ENCODE measurements around the gene ZNF19.
A peak's percentile ranks its signal among the peaks of the same experiment; 100 is the strongest.

The ZNF19 gene

DNA sequence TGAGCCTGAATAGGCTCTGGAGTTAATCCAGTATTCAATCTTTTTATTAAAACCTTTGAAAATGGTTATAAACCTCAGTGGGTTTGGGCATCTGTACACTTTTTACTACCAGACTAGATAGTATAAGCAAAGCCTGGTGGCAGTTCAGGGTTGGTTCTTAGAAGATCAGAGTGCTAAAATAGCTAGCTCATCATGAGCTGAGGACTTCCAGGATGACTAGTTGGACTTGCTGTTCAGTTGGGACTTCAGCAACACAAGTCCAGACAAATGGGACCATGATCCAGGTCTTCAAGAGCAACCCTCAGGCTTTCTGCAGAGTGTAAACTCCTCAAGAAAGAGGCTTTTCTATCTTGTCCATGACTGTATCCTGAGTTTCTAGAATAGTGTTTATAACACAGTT is 1.2 kb upstream of the ZNF19 start:
- DNase-seq (ENCODE audit: low read depth) = no peak

DNA sequence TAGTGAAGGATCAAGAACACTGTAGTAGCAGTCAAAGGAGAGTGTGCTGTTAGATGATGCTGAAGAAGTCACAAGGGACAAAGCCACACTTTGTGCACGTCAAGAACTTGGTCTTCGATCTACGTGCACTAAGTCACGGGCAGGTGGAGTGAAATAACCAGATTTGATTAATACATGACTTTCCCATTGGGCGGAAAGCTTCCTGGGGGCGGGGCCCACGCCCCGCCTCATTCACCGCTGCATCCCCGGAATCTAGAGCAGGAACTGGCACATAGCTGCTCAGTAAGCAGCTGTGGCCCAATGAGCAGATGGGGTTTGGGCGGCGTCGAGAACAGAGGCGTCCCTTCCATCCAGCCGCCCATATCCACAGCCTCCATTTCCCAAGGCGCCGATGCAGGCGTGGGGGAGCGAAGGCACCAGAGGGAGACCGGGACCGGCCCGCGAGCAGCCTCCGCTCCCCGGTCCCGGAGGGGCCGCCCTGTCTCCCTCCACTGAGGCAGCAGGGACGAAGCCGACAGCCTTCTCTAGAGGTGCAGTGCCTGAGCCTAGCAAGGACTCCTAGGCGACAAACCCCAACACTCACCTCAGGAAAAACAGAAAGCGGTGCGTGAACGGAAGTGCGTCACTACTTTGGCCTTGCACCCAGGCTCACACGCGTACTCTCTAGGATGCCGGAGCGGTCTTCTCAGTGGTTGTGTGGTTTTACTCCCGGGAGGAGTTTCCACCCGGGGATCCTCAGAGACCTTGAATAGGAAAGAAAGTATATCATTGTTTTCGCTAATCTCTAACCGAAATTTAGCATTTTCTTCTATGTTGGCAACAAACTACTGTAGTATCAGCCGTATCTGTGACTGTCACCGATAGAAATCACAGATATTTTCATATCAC is 4.9 kb downstream of the ZNF19 start:
- peak; percentile 93 for DNase-seq (ENCODE audit: low read depth)

DNA sequence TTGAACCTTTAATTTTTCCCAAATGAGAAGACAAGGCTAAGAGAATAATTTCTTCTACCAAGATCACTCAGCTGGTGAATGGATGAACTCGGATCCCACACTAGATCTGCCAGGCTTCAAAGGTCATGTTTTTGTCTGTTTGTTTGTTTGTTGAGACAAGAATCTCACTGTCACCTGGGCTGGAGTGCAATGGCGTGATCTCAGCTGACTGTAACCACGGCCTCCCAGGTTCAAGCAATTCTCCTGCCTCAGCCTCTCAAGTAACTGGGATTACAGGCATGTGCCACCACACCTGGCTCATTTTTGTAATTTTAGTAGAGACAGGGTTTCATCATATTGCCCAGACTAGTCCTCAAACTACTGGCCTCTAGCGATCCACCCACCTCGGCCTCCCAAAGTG is 6.6 kb downstream of the ZNF19 start:
- no peak for DNase-seq (ENCODE audit: low read depth)

DNA sequence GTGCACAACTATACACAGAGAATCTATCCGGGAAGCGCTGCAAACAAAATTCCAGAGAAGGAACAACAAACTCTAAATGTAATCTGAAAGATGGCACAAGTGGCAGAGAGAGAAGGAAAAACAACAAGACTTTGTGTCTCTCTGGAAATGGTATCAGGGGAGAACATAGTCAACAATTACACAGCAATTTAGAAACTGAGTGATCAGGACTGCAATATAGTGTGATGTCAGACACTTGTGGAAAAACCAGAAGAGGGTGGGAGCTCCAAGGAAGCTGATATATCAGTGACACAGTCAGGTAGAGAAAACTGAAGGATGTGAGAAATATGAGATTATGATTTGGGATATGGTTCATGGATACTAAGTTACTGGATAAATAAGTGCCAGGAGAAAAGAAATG is 8.2 kb downstream of the ZNF19 start:
- no peak for DNase-seq (ENCODE audit: low read depth)

DNA sequence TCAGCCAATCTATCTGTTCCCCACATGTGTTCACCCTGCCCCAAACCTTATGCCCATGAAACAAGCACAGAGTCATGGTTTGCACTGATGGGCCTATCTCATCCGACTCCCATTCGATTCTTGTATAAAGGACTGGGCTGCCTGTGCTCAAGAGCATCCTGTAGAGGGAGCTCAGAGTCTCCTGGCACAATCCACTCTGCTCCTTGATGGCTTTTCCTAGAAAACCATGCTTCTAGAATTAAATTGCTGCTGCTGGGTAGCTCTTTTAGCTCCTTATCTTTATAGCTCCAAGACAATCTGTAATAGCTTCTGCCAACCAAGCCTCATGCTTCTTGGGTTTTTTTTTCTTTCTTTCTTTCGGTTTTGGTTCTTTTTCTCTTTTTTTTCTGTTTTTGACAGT is 9.7 kb downstream of the ZNF19 start:
- peak; percentile 9 for DNase-seq (ENCODE audit: low read depth)

DNA sequence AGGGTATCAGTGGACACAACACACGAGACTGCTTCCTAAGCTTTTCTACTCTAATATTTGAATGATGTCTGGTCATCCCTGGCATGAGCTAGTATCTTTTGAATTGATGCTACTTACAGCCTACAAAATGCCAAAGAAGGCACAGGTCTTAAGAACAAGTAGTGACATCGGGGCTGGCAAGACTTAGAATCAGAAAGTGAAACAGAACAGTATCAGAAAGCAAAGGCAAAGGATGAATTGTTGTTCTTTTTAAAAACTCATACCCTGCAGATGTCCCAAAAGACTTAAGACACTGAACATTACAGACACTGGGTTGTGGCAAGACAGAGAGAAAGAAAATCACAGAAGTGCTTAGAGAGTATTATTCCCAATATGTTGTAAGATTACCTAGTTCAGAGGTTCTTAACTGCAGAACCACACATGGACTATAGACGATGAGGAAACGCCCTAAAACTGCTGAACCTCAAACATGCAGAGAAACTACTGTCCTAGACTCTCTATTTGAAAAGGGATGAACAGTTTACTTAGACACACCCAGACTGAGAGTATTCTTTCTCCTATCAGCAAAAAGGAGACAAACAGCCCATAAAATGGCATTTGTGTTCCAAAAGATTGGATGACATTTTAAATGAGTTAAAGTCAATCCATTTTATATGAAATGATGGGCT is 12.5 kb downstream of the ZNF19 start:
- DNase-seq (ENCODE audit: low read depth) = no peak

DNA sequence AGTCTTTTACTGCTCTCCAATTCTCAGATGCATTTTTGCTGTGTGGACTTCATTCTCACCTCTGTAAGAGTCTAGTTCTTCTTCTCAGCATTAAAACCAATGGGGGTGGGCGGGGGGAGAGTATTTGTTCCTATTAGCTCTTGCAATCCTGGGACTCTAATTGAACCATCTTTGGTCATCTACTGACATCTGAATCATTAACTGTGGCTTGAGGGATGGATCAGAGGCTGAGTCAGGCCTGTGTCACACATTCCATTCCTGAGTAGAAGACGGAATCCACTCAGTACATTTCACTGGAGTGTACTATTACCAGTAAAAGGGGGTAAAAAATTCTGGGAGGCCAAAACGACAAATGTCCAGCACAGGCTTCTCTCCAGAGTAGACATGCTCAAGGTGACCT is 14.3 kb downstream of the ZNF19 start:
- DNase-seq (ENCODE audit: low read depth) = peak; percentile 63

DNA sequence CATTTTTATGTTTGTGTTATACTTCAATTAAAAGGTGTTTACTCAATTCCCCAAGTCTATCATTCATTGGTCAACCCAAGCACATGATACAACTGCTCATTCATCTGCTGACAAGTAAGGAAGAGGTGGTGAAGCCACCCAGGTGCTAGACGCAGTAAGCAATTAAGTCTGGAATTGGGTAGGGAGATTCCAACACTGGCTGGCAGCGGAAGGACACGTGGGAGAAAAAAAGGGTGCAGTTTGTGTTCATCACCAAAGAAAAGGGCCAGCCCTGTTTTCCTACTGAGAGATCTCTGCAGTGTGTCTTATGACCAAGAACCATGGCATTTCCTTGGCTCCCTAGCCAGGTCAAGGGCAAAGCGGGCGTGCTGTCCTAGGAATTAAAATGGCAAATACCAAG is 15.2 kb downstream of the ZNF19 start:
- DNase-seq (ENCODE audit: low read depth) = no peak

DNA sequence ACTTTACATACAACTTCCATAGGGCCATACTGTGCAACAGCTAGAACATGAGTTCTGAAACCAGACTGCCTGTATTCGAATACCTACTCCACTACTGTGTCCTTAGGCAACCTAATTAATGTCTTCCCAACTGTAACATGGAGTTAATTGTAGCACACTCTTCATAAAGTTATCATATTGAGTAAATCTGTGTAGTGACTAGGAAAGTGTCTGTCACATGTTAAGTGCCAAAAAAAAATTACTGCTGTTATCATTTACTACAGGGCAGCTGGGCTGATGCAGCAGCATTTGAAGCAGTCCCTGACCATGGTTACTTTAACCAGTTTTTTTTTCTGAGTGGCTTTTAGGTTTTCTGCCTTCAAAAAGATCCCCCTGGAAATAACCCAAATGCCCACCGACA is 16.2 kb downstream of the ZNF19 start:
- DNase-seq (ENCODE audit: low read depth) = no peak

DNA sequence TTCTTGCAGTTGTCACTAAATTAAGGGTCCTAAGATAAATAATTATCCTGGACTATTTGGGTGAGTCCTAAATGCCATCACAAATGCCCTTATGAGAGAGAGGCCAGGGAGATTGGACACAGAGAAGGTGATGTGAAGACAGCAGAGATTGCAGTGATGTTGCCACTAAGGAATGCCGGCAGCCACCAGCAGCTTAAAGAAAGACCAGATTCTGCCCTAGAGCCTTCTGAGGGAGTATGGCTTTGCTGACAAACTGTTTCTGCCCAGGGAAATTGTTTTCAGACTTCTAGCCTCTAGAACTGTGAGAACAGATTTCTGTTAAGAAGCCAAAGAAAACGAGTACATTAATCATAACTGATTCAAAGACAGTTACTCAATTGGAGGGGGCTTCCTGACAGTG is 17.1 kb downstream of the ZNF19 start:
- no peak for DNase-seq (ENCODE audit: low read depth)

DNA sequence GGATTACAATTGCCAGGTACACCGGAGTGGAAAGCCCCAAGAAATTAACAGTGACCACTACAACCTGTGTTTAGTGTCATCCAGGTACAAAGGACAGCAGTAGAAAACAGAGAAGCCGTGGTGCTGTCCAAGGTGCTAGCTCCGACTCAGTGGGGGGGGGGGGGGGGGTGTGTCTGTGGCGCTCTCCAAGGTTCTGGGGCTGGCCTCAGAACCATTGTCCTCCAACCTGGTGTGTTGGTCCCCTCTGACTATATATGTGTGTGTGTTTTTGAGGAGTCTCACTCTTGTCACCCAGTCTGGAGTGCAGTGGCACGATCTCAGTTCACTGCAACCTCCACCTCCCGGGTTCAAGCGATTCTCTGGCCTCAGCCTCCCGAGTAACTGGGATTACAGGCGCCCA is 21.3 kb downstream of the ZNF19 start:
- no peak for DNase-seq (ENCODE audit: low read depth)

DNA sequence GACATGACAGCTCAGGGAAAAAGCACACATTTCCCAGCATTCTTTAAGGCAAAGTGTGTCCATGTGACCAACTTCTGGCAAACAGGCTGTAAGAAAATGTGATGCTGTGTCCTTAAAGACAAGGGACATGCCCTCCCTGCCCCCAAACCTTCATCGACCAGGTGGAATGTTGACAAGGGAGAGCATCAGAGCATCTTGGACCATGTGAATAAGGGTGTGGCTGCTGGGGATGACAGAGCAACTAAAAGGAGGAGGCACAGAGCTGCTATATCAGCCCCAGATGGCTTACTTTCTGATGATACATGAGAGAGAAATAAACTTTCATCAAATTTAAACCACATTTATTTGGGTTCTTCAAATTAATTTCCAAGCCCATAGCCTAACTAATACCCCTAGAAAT is 24.9 kb downstream of the ZNF19 start:
- no peak for DNase-seq (ENCODE audit: low read depth)

DNA sequence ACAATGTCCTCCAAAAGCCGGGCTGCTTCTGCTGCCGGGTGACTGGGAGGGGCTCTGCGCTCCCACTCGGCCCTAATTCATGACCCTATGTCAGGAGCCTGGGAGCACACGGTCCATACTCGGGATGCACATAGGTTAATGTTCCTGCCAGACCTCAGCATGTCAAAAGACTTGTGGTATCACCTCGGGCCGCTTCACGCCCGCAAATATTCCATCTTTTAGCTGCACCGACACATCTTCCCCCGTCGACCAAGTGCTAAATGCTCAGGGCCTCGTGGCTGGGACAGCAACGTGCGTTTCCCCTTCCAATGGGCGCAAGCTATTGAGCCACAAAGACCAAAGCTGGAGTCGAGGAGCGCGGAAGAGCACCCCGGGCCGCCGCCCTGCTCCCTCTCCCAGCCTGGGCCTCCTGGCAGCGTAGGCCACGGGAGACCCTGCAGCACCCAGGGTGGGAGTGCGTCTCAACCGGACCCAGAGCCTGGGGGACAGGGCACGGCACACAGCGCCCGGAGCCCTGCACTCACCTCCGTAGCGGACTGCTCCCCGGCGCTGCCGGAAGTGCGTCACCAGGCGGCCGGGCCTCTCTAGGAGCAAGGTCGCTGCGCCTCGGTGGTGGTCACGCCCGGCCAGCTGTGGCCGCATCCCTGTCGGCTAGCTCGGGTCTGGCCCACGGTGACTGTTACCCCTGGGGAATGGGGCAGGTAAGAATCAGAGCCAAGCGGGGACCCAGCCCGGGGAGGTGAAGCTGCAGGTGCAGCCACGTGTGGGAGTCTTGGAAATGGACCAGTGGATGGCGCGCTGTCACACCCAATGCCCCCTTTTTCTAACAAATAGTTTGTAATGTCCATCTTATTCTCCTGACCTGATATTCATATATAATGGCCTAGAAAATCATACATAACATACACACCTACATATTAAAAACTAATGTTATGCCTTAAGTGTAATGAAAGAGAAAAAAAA is 27.2 kb downstream of the ZNF19 start, which contains the start of gene ZNF23:
Gene ZNF23, minus strand, starts transcription at position 562 of the 963 bp plus-strand sequence. CDS start 5,451 bp downstream, outside the sequence.
- DNase-seq (ENCODE audit: low read depth) = peak; percentile 79

DNA sequence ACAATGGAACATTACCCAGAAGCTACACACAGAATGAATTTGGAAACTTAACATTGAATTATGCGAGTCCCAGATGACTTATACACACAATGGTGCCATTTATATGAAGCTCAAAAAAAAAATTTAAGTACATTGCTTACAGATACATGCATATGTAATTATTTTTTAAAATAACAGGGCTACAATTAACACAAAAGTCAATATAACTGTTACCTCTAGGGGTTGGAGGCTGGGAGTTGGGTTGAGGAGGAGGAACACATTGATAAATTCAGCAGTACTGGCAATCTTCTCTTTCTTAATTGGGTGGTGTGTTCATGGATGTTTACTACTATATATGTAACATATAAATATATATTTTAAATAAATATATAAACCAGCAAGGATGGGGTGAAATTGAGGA is 28.2 kb downstream of the ZNF19 start:
- DNase-seq (ENCODE audit: low read depth) = no peak

DNA sequence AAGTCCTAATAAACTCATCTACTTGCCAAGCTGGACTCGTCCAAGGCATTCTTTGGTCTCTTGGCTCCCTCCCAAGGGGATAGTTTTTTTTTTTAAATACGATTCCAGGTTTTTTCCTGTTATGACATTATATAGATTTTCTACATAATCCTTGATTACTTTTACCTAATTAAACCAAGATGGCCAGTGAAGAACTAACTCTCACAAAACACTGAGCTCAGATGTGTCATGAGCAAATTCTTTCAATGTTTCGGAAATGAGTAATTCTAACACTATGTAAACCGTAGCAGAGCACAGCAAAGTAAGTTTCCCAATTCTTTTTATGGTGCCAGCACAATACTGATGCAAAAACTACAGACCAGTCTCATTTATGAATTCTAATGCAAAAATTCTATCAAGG is 28.9 kb downstream of the ZNF19 start:
- peak; percentile 88 for DNase-seq (ENCODE audit: low read depth)

DNA sequence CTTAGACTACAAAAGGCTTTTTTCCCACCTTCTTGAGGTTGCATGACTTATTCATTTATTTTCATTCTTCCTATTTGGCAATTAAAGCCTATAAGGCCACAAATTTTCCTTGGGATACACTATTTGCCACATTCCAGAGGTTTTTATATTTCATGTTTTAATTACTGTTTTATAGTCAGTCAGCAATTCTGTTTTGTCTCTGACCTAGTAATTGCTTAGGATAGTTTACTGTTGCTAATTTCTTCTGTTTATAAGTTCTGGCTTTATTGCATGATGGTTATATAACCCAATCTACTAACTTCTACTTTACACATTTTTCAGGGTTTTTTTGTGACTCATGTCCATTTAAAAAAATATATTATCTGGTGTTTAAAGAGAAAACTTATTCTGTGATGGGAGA is 29.6 kb downstream of the ZNF19 start:
- DNase-seq (ENCODE audit: low read depth) = no peak

DNA sequence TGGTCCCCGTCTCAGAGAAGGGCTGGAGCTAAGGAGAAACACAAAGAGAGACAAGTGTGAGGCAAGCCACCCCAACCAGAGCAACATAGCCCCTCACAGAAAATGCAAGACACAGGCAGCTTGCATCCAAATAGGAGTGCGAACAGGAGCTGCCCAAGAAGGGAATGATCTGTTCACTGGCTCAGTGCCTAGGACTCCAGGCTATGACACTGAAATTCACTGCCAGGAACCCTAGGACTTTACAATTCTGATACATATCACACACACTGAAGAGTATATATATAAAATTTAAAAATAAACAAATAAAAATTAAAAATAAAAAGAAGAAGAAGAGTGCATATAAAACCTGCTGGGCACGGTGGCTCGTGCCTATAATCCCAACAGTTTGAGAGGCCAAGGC is 32.3 kb downstream of the ZNF19 start:
- no peak for DNase-seq (ENCODE audit: low read depth)

DNA sequence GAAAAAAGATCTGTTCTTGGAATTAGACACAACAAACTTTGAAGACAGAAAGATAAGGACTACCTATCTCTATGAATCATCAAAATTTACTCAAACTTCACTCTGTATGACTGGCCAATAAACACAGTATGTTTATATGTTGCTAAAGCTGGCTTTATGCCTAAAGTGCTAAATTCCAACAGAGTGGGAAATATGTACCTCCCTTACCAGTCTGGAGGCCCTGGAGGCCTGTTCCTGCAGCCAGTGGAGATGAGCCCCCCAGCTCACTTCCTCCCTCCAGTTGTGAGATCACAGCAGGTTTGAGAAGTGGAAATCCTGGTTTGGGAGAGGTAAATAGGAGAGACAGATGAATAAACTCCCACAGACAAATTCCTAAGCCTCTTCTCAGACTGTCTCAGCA is 36.1 kb downstream of the ZNF19 start:
- DNase-seq (ENCODE audit: low read depth) = no peak

DNA sequence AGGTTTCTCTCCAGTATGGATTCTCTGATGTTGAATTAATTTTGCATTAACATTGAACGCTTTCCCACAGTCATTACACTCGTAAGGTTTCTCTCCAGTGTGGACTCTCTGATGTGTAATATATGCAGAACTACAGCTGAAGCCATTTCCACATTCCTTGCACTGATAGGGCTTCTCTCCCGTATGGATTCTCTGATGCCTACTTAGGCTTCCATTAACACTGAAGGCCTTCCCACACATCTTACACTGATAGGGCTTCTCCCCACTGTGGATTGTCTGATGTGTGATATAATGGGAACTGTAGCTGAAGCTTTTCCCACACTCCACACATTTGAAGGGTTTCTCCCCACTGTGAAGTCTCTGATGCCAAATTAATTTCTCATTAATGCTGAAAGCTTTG is 40.1 kb downstream of the ZNF19 start:
- no peak for DNase-seq (ENCODE audit: low read depth)

DNA sequence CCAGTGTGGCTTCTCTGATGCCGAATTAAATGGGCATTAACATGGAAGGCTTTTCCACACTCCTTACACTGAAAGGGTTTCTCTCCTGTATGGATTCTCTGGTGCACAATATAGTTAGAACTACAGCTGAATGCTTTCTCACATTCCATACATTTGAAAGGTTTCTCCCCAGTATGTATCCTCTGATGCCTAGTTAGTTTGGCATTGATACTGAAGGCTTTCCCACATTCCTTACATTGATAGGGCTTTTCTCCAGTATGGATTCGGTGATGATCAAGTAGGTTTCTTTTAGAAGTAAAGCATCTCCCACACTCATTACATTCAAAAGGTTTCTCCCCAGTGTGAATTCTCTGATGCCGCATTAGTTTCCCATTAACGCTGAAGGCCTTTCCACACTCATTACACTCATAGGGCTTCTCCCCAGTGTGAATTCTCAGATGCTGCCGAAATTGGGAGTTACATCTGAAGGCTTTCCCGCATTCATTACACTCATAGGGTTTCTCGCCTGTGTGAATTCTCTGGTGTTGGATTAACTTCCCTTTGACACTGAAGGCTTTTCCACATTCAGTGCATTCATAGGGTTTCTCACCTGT is 40.8 kb downstream of the ZNF19 start:
- no peak for DNase-seq (ENCODE audit: low read depth)

DNA sequence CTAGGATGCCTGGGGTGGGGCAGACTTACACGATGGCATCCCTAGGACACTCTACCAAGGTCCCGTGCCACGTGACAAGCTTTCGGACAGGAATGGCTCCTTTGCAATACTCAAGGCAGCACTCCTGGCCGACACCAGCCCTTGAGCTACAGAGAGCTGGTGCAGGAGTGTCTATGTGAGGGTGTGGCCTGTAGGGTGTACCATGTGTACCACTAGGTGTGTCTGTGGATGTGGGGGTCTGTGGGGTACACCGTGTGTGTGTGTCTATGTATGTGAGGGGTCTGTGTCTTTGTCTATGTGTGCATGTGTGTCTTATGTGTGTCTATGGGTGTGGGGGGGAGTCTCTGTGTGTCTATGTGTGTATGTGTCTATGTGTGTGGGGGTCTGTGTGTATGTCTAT is 45.4 kb downstream of the ZNF19 start:
- DNase-seq (ENCODE audit: low read depth) = no peak

DNA sequence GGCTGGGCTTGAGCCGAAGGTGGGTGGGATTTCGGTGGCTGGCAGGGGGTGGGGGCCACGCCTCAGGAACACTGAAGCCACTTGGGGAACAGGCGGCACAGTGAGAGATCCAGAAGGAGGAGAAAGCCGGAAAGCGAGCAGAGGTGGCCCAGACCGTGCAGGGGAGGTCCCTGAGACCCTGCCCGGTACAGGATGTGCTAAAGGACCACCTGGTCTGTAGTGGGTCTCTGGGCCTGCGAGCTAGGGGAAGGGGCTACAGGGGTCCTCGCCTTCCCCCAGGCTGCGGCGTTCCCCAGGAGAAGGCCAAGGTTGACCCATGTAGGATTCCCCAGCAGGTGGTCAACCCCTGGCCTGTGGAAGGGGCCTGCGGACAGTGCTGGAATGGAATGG is 47.1 kb downstream of the ZNF19 start, which contains the start of gene TLE7:
Gene TLE7, minus strand, starts transcription at position 4 of the 390 bp plus-strand sequence. CDS start 8,730 bp downstream, outside the sequence.
- no peak for DNase-seq (ENCODE audit: low read depth)
